ENCODE measurements around the gene ZC3H4.
"Not testable (repeated sequence)": the region's sequence is repeated elsewhere in the genome, so short reads cannot be mapped to it uniquely, and the experiment has no call there.

The ZC3H4 gene

DNA sequence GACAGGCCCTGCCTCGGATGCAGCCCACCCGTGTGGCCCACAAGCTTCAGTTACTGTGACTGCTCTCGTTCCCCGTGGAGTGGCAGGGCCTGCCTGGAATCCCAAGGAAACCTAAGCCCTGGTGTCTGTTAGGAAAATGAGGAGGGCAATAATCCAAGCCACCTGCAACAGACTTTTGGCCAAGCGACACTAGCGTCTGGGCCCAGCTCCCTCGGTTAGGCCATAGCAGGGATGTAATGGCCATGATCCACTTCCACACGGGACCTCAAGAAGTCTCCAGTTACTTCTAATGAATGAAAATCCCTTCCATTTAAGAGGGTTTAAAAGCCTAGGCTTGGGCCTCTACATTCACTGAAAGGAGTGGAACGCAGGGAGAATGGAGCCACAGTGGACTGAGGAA is 8.9 kb downstream of the ZC3H4 start:
- DNase-seq (ENCODE audit: low read depth), result no peak
- TF ChIP-seq, protein P1, sequence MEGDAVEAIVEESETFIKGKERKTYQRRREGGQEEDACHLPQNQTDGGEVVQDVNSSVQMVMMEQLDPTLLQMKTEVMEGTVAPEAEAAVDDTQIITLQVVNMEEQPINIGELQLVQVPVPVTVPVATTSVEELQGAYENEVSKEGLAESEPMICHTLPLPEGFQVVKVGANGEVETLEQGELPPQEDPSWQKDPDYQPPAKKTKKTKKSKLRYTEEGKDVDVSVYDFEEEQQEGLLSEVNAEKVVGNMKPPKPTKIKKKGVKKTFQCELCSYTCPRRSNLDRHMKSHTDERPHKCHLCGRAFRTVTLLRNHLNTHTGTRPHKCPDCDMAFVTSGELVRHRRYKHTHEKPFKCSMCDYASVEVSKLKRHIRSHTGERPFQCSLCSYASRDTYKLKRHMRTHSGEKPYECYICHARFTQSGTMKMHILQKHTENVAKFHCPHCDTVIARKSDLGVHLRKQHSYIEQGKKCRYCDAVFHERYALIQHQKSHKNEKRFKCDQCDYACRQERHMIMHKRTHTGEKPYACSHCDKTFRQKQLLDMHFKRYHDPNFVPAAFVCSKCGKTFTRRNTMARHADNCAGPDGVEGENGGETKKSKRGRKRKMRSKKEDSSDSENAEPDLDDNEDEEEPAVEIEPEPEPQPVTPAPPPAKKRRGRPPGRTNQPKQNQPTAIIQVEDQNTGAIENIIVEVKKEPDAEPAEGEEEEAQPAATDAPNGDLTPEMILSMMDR (IDR thresholded peaks at IDR 0.05; ENCODE audit: control insufficient read depth, insufficient read depth, low read depth, low read length, missing control alignments), result no peak
- H3K4me3 ChIP-seq (ENCODE audit: control insufficient read depth, low read depth, low read length), result no peak overlapping the region

DNA sequence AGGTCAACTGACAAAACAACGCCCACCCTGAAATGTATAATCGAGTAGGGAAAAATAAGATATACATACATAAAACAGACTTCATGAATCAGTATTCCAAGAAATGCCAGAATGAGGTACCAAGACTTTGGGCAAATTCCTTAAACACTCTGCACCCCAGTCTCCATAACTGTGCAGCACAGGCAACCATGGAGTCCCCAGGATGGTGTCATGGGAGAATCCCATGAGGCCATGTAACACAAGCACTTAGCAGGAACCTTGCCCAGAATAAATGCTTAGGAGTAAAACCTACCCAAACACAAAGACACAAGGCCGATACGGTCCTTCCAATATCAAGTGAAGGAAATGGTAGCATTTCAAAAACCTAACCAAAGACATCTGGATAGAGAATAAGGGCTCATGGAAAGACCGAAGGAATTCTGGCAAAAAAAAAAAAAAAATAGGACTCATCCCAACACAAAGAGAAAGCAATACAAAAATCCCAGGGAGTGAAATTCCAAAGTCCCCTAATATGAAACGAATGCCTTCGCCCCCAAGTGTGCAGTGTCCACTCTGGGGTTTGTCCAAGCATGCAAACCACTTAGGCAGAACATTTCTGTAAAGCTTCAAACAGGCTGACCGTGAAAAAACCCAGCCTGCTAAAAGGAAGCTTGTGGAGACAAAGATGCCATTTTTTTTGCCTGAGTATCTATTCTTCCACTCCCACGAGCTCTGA is 11.1 kb downstream of the ZC3H4 start:
- H3K4me3 ChIP-seq (ENCODE audit: control insufficient read depth, low read depth, low read length), result no peak overlapping the region
- TF ChIP-seq, protein P1 (IDR thresholded peaks at IDR 0.05; ENCODE audit: control insufficient read depth, insufficient read depth, low read depth, low read length, missing control alignments), result no peak
- DNase-seq (ENCODE audit: low read depth), result no peak

GRCh38 chr19:47101116-47101515 is 12.5 kb downstream of the ZC3H4 start:
- DNase-seq (ENCODE audit: low read depth); H3K4me3 ChIP-seq (ENCODE audit: control insufficient read depth, low read depth, low read length): not testable (repeated sequence)

GRCh38 chr19:47100290-47100689 is 13.3 kb downstream of the ZC3H4 start:
- no peak for DNase-seq (ENCODE audit: low read depth)
- TF ChIP-seq, protein P1 (IDR thresholded peaks at IDR 0.05; ENCODE audit: control insufficient read depth, insufficient read depth, low read depth, low read length, missing control alignments), result no peak

GRCh38 chr19:47099576-47100050 is 14.0 kb downstream of the ZC3H4 start:
- DNase-seq (ENCODE audit: low read depth), result no peak
- no peak overlapping the region for H3K4me3 ChIP-seq (ENCODE audit: control insufficient read depth, low read depth, low read length)

More at GRCh38 chr19:47100290-47100689, 13.3 kb downstream of the ZC3H4 start:
- no peak overlapping the region for H3K4me3 ChIP-seq (ENCODE audit: control insufficient read depth, low read depth, low read length)

DNA sequence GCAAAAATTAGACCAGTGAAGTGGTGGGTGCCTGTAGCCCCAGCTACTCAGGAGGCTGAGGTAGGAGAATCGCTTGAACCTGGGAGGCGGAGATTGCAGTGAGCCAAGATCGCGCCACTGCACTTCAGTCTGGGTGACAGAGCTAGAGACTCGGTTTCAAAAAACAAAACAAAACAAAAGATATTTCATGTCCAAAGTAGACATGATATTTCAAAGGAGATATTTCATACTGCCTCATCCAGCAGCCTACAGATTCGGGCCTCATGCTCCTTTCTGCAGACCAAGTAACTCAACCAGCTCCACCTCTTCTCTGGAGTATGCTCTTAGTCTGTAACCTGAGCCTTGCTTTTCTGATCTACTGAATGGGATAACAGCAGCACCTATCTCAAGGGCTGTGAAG is 15.0 kb downstream of the ZC3H4 start:
- DNase-seq (ENCODE audit: low read depth), result no peak
- H3K4me3 ChIP-seq (ENCODE audit: control insufficient read depth, low read depth, low read length), result no peak overlapping the region
- TF ChIP-seq, protein P1 (IDR thresholded peaks at IDR 0.05; ENCODE audit: control insufficient read depth, insufficient read depth, low read depth, low read length, missing control alignments), result no peak

More at GRCh38 chr19:47099576-47100050, 14.0 kb downstream of the ZC3H4 start:
- TF ChIP-seq, protein P1 (IDR thresholded peaks at IDR 0.05; ENCODE audit: control insufficient read depth, insufficient read depth, low read depth, low read length, missing control alignments), result no peak

DNA sequence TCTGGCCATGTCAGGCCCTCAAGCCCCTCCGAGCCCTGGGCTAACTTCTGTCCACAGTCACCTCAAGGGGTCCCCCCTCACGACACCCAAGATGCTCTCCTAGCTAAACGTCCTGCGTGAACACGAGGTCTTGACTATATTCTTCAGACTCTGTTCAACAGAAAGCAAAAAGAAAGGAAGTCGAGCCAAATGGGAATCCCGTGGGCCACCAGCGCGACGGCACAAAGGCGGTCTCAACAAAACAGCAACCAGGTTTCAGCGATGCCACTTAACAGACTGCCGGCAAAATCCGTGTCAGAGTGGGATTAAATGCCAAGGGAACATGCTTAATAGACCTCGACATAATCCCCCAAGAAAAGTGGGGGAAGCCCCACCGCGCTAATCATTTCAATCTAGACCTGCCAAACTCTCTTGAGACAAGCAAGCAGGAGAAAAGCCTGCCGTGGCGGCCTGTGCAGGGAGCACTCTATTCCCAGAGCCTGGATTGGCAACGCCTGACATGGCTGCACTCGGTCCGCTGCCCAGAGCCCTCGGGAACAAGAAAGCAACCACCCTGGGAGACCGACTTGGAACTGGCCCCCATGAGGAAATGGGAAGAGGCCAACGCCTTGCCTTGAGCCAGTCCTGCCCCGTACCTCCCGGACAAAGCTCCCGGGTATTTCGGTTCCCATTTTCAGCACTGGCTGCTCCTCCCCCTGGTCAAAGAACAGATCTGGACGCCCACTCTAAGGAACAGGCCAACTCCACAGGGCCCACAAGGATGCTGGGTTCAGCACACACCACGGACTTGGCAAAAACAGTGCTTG is 16.0 kb downstream of the ZC3H4 start:
- TF ChIP-seq, protein P1 (IDR thresholded peaks at IDR 0.05; ENCODE audit: control insufficient read depth, insufficient read depth, low read depth, low read length, missing control alignments), result no peak
- no peak for DNase-seq (ENCODE audit: low read depth)
- H3K4me3 ChIP-seq (ENCODE audit: control insufficient read depth, low read depth, low read length), result no peak overlapping the region

Data from AG09309 (cell line).